ENCODE measurements around the gene LMBR1.

- no peak for TF ChIP-seq CTCF (IDR thresholded peaks at IDR 0.05)
- no peak for TF ChIP-seq EZH2 (IDR thresholded peaks at IDR 0.05; ENCODE audit: borderline replicate concordance, insufficient read depth, low read depth, low read length, poor library complexity, severe bottlenecking)
Observed at GRCh38 chr7:156677374-156678054, 215.5 kb downstream of the LMBR1 start.
